ENCODE measurements around the gene TSR3.

Gene TSR3

GRCh38 chr16:1306334-1306733 lies 45.3 kb downstream of the TSR3 start:
- no peak for DNase-seq

GRCh38 chr16:1305823-1306222 lies 45.9 kb downstream of the TSR3 start:
- DNase-seq, result no peak

GRCh38 chr16:1301562-1301961 lies 50.1 kb downstream of the TSR3 start:
- no peak for DNase-seq

GRCh38 chr16:1300664-1301476 lies 50.8 kb downstream of the TSR3 start:
- DNase-seq, result peak; percentile 78

- DNase-seq, result no peak
These were observed 51.8 kb downstream of the TSR3 start for GRCh38 chr16:1299868-1300203.
